OCI-LY3 (cell line): ENCODE data around the gene CPB1.

Experiments
- H2AFZ ChIP-seq: fragments of 200-600, 300-600 bp; shearing (Covaris generic); 2 replicates; pipeline ENCODE4 v1.6.0; 2014; ENCODE audit warnings: antibody characterized with exemption, low read depth, low read length
- H3K27ac ChIP-seq: fragments of 200-600, 300-600 bp; sonication (generic); 2 replicates; pipeline ENCODE4 v1.5.1; 2014; ENCODE audit warnings: mild to moderate bottlenecking, low read length, moderate library complexity, mixed read lengths
- H3K27me3 ChIP-seq: fragments of 200-600, 300-600 bp; sonication (generic); 2 replicates; pipeline ENCODE4 v1.6.1; 2014; ENCODE audit warnings: low read depth, low read length, mixed read lengths
- H3K36me3 ChIP-seq: fragments of 200-600, 300-600 bp; sonication (generic); replicated peaks from 2 replicates; pipeline ENCODE3; 2014; ENCODE audit warnings: low read depth, low read length, mixed read lengths
- H3K4me1 ChIP-seq: fragments of 300-600, 200-600 bp; sonication (generic); 2 replicates; pipeline ENCODE4 v1.6.1; 2014; ENCODE audit warnings: low read length, mixed read lengths
- H3K4me2 ChIP-seq: fragments of 200-600, 300-600 bp; sonication (generic); 2 replicates; pipeline ENCODE4 v1.6.1; 2014; ENCODE audit warnings: low read length, mixed read lengths
- H3K4me3 ChIP-seq: fragments of 300-600, 200-600 bp; sonication (generic); 2 replicates; pipeline ENCODE4 v1.5.1; 2014; ENCODE audit warnings: antibody characterized with exemption, mild to moderate bottlenecking, low read length, moderate library complexity
- H3K79me2 ChIP-seq: fragments of 300-600, 200-600 bp; shearing (Covaris generic); 2 replicates; pipeline ENCODE4 v1.6.1; 2014; ENCODE audit warnings: mild to moderate bottlenecking, low read length, mixed read lengths
- H3K9ac ChIP-seq: fragments of 300-600, 200-600 bp; shearing (Covaris generic); 2 replicates; pipeline ENCODE4 v1.6.0; 2014; ENCODE audit warnings: mild to moderate bottlenecking, low read length, moderate library complexity
- H3K9me3 ChIP-seq: fragments of 200-600, 300-600 bp; shearing (Covaris generic); 2 replicates; pipeline ENCODE4 v1.6.1; 2014; ENCODE audit warnings: low read length, mixed read lengths; ENCODE audit not compliant: insufficient read depth
- H4K20me1 ChIP-seq: fragments of 200-600, 300-600 bp; sonication (generic); 2 replicates; pipeline ENCODE4 v1.6.1; 2016; ENCODE audit warnings: low read length, mixed read lengths; ENCODE audit not compliant: insufficient read depth
- EZH2phosphoT487 ChIP-seq: fragments of 200-600 bp; shearing (Covaris generic); IDR thresholded peaks from 2 replicates; pipeline ENCODE4 v1.6.1; 2018; ENCODE audit warnings: antibody characterized with exemption, mixed run types, low read depth
- TF ChIP-seq, protein P1 (sequence below): fragments of 200-600, 300-600 bp; sonication (generic); IDR thresholded peaks from 2 replicates; pipeline ENCODE4 v1.5.1; 2014; ENCODE audit warnings: antibody characterized with exemption, low read length, low read depth

The CPB1 gene

DNA sequence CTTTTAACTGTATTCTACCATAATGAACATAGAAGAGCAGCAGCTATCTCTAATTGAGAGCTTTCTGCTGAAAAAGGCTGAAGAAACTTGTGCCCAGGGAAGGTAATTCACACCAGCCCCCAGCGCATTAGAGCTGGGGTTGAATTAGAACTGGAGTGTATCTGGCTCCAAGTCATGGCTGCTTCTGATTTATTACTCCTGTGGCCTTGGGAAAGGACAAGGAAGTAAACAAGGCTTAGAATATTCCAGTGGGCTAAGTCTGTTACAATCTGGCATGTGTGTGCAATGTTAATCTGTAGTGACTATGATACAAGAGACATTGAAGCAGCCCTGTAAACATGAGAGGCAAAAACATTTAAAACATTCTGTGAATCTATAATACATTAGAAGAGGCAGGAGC is 55.6 kb downstream of the CPB1 start:
- Histone ChIP-seq H3K27me3 (no peaks in the 10 kb centered on the region), H3K79me2 (no peaks in the 10 kb centered on the region), H3K36me3 (no peaks in the 10 kb centered on the region), H3K4me3 (no peak overlapping the region), H4K20me1 (no peaks in the 10 kb centered on the region), H2AFZ (no peak overlapping the region), H3K9me3 (no peaks in the 10 kb centered on the region), H3K4me1 (no peaks in the 10 kb centered on the region), H3K9ac (no peak overlapping the region), H3K4me2 (no peak overlapping the region), H3K27ac (no peak overlapping the region)
- TF ChIP-seq, protein P1, sequence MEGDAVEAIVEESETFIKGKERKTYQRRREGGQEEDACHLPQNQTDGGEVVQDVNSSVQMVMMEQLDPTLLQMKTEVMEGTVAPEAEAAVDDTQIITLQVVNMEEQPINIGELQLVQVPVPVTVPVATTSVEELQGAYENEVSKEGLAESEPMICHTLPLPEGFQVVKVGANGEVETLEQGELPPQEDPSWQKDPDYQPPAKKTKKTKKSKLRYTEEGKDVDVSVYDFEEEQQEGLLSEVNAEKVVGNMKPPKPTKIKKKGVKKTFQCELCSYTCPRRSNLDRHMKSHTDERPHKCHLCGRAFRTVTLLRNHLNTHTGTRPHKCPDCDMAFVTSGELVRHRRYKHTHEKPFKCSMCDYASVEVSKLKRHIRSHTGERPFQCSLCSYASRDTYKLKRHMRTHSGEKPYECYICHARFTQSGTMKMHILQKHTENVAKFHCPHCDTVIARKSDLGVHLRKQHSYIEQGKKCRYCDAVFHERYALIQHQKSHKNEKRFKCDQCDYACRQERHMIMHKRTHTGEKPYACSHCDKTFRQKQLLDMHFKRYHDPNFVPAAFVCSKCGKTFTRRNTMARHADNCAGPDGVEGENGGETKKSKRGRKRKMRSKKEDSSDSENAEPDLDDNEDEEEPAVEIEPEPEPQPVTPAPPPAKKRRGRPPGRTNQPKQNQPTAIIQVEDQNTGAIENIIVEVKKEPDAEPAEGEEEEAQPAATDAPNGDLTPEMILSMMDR: no peak

DNA sequence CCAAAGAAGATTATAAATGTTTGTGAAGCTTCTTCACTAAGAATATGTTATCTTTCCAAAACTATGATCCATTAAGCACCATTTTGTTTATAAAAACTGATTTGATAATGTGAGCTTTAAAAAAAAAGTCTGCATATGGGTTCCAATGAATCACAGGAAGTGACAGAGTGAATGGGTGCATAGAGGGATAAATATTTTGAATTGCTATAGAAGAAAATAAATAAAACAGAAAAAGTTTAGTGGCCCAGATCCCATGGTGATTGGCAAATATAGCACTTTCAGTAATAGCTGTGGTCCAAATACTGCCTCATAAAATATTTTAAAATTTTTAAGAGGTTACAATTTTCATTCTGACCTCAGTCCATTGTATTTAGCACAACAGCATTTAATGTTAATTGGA is 56.6 kb downstream of the CPB1 start:
- H4K20me1 ChIP-seq: no peaks in the 10 kb centered on the region
- H3K9me3 ChIP-seq: no peaks in the 10 kb centered on the region
- H3K4me1 ChIP-seq: no peaks in the 10 kb centered on the region
- H3K4me2 ChIP-seq: no peak overlapping the region
- no peak overlapping the region for H3K4me3 ChIP-seq
- no peaks in the 10 kb centered on the region for H3K27me3 ChIP-seq
- no peaks in the 10 kb centered on the region for H3K36me3 ChIP-seq
- H3K9ac ChIP-seq: no peak overlapping the region
- TF ChIP-seq, protein P1: no peak
- no peak for TF ChIP-seq EZH2phosphoT487
- H2AFZ ChIP-seq: no peak overlapping the region
- H3K79me2 ChIP-seq: no peaks in the 10 kb centered on the region
- no peak overlapping the region for H3K27ac ChIP-seq

DNA sequence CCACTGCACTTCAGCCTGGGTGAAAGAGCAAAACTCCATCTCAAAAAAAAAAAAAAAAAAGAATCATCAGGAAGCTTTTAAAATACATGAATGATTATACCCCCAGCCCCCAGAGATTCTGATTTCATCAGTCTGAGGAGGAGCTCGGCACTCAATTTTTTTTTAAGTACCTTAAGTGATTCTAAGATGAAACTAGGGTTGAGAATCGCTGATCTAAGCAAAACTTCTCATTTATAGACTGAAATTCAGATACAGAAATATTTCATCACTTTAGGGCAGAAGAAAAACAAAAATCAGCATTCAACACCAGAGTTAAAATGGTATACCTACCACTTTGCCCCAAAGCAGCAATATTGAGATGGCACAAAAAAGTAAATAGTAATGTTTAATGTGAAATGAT is 62.2 kb downstream of the CPB1 start:
- no peak for TF ChIP-seq EZH2phosphoT487
- TF ChIP-seq, protein P1: no peak
- no peaks in the 10 kb centered on the region for H3K4me1 ChIP-seq
- H3K9me3 ChIP-seq: no peaks in the 10 kb centered on the region
- H3K4me3 ChIP-seq: no peak overlapping the region
- no peak overlapping the region for H2AFZ ChIP-seq
- H4K20me1 ChIP-seq: no peaks in the 10 kb centered on the region
- H3K27me3 ChIP-seq: no peaks in the 10 kb centered on the region
- no peak overlapping the region for H3K27ac ChIP-seq
- no peak overlapping the region for H3K4me2 ChIP-seq
- no peak overlapping the region for H3K9ac ChIP-seq
- H3K79me2 ChIP-seq: no peaks in the 10 kb centered on the region
- H3K36me3 ChIP-seq: no peaks in the 10 kb centered on the region

DNA sequence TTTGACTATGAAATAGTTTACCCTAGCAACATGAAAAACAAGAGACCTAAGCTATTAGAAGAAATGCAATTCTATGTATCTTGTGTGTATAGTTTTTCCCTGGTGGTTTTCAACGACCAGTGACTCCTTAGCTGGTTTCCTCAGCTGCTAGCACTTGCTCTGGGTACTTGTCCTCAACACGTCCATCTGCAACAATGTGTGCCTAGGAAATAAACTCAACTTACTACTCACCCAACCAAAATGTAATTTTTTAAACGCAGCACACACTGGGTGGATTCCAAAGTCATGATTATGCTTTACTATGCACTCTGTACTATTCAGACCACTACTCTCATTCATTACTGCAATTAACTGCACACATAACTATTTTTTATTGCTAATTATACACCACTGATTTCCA is 68.5 kb downstream of the CPB1 start:
- Histone ChIP-seq H3K4me3 (no peak overlapping the region), H2AFZ (no peak overlapping the region), H3K79me2 (no peaks in the 10 kb centered on the region), H3K9me3 (no peaks in the 10 kb centered on the region), H3K27ac (no peak overlapping the region), H3K4me2 (no peak overlapping the region), H3K27me3 (no peaks in the 10 kb centered on the region; the same call in 1 of the 2 replicates), H3K4me1 (no peaks in the 10 kb centered on the region), H3K9ac (no peak overlapping the region), H3K36me3 (no peaks in the 10 kb centered on the region), H4K20me1 (no peaks in the 10 kb centered on the region)
- TF ChIP-seq, protein P1: no peak
- no peak for TF ChIP-seq EZH2phosphoT487
